Activated T-helper 1 cell treated with anti-CD3 and anti-CD28 coated beads, Interleukin-12 subunit alpha, Interleukin-12 subunit beta, Interleukin-2, Interleukin-4 antibody, amounts not matched to agents 30 ng/mL and 10 ng/mL and 1 ng/mL, durations not matched to agents 14 hours and 24 hours and 36 hours (primary cell): ENCODE results near the gene TMEM236. TPM values are rescaled to one million over a fixed set of nuclear protein-coding genes. Genes with fewer than 3 reads are reported as not detected.

ENCODE experiments used
- DNase-seq: peaks from one replicate; pipeline ENCODE4 v3.0.0; 2021; ENCODE audit warnings: low spot score
- H3K27ac Mint-ChIP-seq: one replicate; pipeline ENCODE4 v1.8.0; 2021; ENCODE audit warnings: mild to moderate bottlenecking, mixed read lengths
- H3K27me3 Mint-ChIP-seq: one replicate; pipeline ENCODE4 v1.8.0; 2022; ENCODE audit warnings: mild to moderate bottlenecking, moderate library complexity, mixed read lengths; ENCODE audit not compliant: insufficient read depth
- H3K36me3 Mint-ChIP-seq: one replicate; pipeline ENCODE4 v1.8.0; 2021; ENCODE audit warnings: low read depth, mixed read lengths
- H3K4me1 Mint-ChIP-seq: one replicate; pipeline ENCODE4 v1.8.0; 2021; ENCODE audit warnings: low read depth, mixed read lengths
- H3K4me3 Mint-ChIP-seq: one replicate; pipeline ENCODE4 v1.8.0; 2021; ENCODE audit warnings: mild to moderate bottlenecking, moderate library complexity, mixed read lengths
- H3K9me3 Mint-ChIP-seq: one replicate; pipeline ENCODE4 v1.8.0; 2021; ENCODE audit warnings: mixed read lengths
- intact Hi-C: fragments of 100-400 bp; cut with micrococcal nuclease; formaldehyde crosslinking; loops from one replicate; pipeline ENCODE4 v1.15.1; 2024
- total RNA-seq: library from RNA; stranded (reverse); gene quantifications from 2 replicates; pipeline ENCODE4 v1.2.3, GENCODE V29; 2022

The TMEM236 gene
- total RNA-seq, 1 donor from 2014 or later: not detected

DNA sequence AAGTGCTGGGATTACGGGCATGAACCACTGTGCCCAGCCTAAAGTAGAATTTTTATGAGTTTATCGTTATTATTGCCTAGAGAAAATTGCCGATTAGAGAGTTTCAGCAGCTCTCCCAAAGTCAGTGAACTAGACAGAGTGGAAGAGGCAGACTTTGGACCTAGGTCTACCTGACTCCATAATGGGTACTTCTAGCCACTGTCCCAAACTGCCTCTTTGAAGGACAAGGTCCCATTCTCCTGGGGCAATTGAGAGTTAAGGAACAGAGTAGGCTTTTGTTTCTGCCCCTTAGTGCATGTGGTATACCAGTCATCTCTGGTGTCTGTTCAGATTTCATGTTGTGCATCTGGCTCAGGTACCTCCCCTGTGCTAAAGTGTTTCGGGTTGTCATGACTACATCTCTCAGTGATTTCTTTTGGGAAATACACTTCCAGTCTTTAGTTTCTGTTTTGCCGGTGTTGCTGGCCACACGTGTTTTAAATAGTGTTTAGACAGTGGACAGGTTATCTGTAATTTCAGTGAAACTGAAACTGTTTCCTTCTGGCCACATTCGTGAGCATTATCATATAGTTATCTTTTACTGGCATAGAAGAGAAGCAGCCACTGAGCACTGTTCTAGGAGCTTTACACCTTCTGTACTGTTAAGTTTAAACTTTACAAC, 4.7 kb downstream of the TMEM236 start:
- Mint-ChIP-seq H3K36me3 (no peaks in the 10 kb centered on the region), H3K27me3 (no peaks in the 10 kb centered on the region), H3K27ac (no peak overlapping the region), H3K9me3 (no peaks in the 10 kb centered on the region), H3K4me3 (no peak overlapping the region), H3K4me1 (peaks cover 6% of the 10 kb centered on the region)
- DNase-seq: no peak
- intact Hi-C loops: no loop called here

- Mint-ChIP-seq H3K36me3 (no peaks in the 10 kb centered on the region), H3K4me1 (peaks cover 6% of the 10 kb centered on the region), H3K27me3 (no peaks in the 10 kb centered on the region), H3K9me3 (no peaks in the 10 kb centered on the region), H3K27ac (no peak overlapping the region), H3K4me3 (no peak overlapping the region)
- no peak for DNase-seq
- intact Hi-C loops: no loop called here
These were observed 6.2 kb downstream of the TMEM236 start for GRCh38 chr10:17758200-17758599.

- Mint-ChIP-seq H3K27me3 (no peaks in the 10 kb centered on the region), H3K9me3 (no peaks in the 10 kb centered on the region), H3K36me3 (no peaks in the 10 kb centered on the region), H3K4me3 (no peak overlapping the region), H3K27ac (no peak overlapping the region), H3K4me1 (peaks cover 6% of the 10 kb centered on the region)
- intact Hi-C loops: no loop called here
- no peak for DNase-seq
These were observed 6.9 kb downstream of the TMEM236 start for GRCh38 chr10:17758896-17759295.

DNA sequence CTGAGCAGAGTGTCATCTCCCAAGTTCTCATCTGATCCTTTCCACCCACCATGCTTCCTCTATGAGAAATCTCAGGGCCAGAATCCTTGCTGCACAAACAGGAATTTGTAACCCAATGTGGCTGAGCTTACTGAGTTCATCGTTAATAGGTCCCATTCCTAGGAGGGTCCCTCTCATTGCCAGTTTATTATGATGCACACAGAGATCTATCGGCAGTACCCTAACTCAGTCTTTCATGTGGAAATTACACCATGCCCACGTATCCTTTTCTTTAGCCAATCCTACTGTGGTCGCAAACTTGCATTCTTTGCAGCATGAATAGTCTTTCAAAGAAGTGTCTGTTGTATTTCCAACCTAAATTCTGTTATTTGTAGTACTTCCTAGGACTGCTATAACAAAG, 12.1 kb downstream of the TMEM236 start:
- H3K27me3 Mint-ChIP-seq: peaks cover 2% of the 10 kb centered on the region
- H3K9me3 Mint-ChIP-seq: no peaks in the 10 kb centered on the region
- no peak overlapping the region for H3K4me3 Mint-ChIP-seq
- no peaks in the 10 kb centered on the region for H3K4me1 Mint-ChIP-seq
- H3K36me3 Mint-ChIP-seq: no peaks in the 10 kb centered on the region
- intact Hi-C loops: no loop called here
- DNase-seq: no peak
- no peak overlapping the region for H3K27ac Mint-ChIP-seq

DNA sequence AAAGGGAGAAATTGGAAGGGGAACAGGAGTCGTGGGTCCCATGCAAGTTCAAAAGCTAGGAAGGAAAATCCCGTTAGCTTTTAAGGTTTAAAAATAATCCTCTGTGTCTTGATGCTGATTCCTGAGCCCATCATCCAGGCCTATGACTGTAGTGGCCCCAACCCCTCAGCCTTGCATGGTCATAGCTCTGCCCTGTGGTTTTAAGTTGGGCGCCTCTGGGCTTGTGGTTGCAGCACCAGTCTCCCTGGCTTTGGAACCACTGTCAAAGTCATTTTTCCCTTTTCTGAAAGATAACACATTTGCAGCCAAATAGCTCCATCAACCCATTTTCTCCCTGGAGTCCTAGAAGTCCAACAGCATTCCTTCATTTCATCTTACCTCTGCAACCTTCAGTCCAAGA, 13.6 kb downstream of the TMEM236 start:
- no peak overlapping the region for H3K27ac Mint-ChIP-seq
- H3K4me3 Mint-ChIP-seq: no peak overlapping the region
- no peaks in the 10 kb centered on the region for H3K9me3 Mint-ChIP-seq
- no peaks in the 10 kb centered on the region for H3K36me3 Mint-ChIP-seq
- peaks cover 4% of the 10 kb centered on the region for H3K27me3 Mint-ChIP-seq
- DNase-seq: no peak
- intact Hi-C loops: no loop called here
- no peaks in the 10 kb centered on the region for H3K4me1 Mint-ChIP-seq

- Mint-ChIP-seq H3K36me3 (no peaks in the 10 kb centered on the region), H3K9me3 (no peaks in the 10 kb centered on the region), H3K4me1 (no peaks in the 10 kb centered on the region), H3K4me3 (no peak overlapping the region), H3K27me3 (peaks cover 4% of the 10 kb centered on the region), H3K27ac (no peak overlapping the region)
- no peak for DNase-seq
- intact Hi-C loops: no loop called here
These were observed 14.7 kb downstream of the TMEM236 start for GRCh38 chr10:17766731-17767130.

- intact Hi-C loops: no loop called here
- no peak overlapping the region for H3K27ac Mint-ChIP-seq
- no peak overlapping the region for H3K4me3 Mint-ChIP-seq
- no peaks in the 10 kb centered on the region for H3K4me1 Mint-ChIP-seq
- DNase-seq: no peak
- no peaks in the 10 kb centered on the region for H3K9me3 Mint-ChIP-seq
- H3K27me3 Mint-ChIP-seq: peaks cover 4% of the 10 kb centered on the region
- H3K36me3 Mint-ChIP-seq: no peaks in the 10 kb centered on the region
These were observed 16.5 kb downstream of the TMEM236 start for GRCh38 chr10:17768496-17768895.

DNA sequence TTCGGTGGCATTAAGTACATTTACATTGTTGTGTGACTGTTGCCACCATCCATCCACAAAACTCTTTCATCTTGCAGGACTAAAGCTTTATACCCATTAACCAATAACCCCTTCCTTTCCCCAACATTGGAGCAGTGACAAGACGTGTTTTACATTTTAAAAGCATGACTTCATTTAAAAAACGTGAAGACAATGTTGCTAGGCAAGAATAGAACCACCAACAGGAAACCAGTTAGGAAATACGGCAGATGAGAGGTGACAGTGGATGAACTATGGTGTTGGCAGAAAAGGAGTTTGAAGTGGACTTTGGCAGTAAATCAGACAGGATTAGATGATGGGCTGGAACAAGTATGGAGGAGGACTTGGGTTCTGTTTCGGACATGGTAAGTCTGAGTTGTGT, 17.0 kb downstream of the TMEM236 start:
- Mint-ChIP-seq H3K9me3 (no peaks in the 10 kb centered on the region), H3K27ac (no peak overlapping the region), H3K27me3 (peaks cover 4% of the 10 kb centered on the region), H3K4me3 (no peak overlapping the region), H3K36me3 (no peaks in the 10 kb centered on the region), H3K4me1 (no peaks in the 10 kb centered on the region)
- intact Hi-C loops: no loop called here
- no peak for DNase-seq

DNA sequence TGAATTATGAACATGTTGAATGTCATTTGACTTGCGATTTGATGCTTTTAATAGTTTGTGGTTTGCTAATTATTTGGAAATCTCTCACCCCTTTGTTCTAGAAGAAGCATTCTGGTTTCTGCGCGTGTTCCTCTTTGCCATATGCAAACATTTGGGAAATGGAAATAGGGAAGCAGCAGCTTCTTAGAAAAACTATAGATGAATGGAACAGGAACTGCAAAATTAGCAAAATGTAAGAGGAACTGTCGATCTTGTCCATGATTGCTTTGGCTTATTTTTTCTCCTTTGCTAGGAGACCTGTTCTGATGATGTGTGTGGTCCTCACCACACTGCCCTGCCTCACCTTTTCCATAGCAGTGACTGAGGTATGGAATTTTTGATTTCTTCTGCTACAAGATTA, 19.0 kb downstream of the TMEM236 start:
- no peaks in the 10 kb centered on the region for H3K4me1 Mint-ChIP-seq
- no peak overlapping the region for H3K4me3 Mint-ChIP-seq
- no peaks in the 10 kb centered on the region for H3K36me3 Mint-ChIP-seq
- no peak overlapping the region for H3K27ac Mint-ChIP-seq
- no peaks in the 10 kb centered on the region for H3K9me3 Mint-ChIP-seq
- peaks cover 4% of the 10 kb centered on the region for H3K27me3 Mint-ChIP-seq
- intact Hi-C loops: no loop called here
- no peak for DNase-seq

DNA sequence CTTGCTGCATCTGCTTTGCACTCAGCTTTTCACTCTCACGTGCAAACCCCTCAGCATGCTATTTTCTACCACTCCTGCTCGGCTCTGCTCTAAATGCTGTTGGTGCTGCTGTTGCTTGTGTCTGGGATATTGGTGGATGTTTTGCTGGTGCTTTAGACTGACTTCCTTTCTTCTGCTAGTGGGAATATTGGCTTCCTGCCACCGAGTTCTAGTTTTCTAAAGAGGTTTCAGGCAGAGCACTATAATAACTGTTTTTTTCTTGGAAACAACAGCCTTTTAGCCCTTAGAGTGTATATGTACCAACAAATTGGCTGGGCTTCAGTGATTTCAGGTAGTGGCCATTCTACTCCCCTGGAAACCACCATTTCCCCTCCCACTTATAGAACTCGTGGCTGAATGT, 27.8 kb downstream of the TMEM236 start:
- Mint-ChIP-seq H3K4me1 (no peaks in the 10 kb centered on the region), H3K27ac (no peak overlapping the region), H3K27me3 (peaks cover 2% of the 10 kb centered on the region), H3K9me3 (no peaks in the 10 kb centered on the region), H3K36me3 (no peaks in the 10 kb centered on the region), H3K4me3 (no peak overlapping the region)
- no peak for DNase-seq
- intact Hi-C loops: no loop called here

GRCh38 chr10:17780727-17781126, 28.7 kb downstream of the TMEM236 start:
- H3K4me3 Mint-ChIP-seq: no peak overlapping the region
- H3K27ac Mint-ChIP-seq: no peak overlapping the region
- intact Hi-C loops: no loop called here
- no peaks in the 10 kb centered on the region for H3K36me3 Mint-ChIP-seq
- H3K27me3 Mint-ChIP-seq: peaks cover 3% of the 10 kb centered on the region
- H3K4me1 Mint-ChIP-seq: no peaks in the 10 kb centered on the region
- no peak for DNase-seq
- no peaks in the 10 kb centered on the region for H3K9me3 Mint-ChIP-seq

GRCh38 chr10:17781856-17782255, 29.9 kb downstream of the TMEM236 start:
- Mint-ChIP-seq H3K27me3 (peaks cover 6% of the 10 kb centered on the region), H3K4me1 (no peaks in the 10 kb centered on the region), H3K36me3 (no peaks in the 10 kb centered on the region), H3K4me3 (no peak overlapping the region), H3K27ac (no peak overlapping the region), H3K9me3 (no peaks in the 10 kb centered on the region)
- intact Hi-C loops: no loop called here
- no peak for DNase-seq

- DNase-seq: no peak
- intact Hi-C loops: no loop called here
- H3K27me3 Mint-ChIP-seq: peaks cover 5% of the 10 kb centered on the region
- H3K9me3 Mint-ChIP-seq: no peaks in the 10 kb centered on the region
- no peaks in the 10 kb centered on the region for H3K36me3 Mint-ChIP-seq
- no peak overlapping the region for H3K27ac Mint-ChIP-seq
- no peaks in the 10 kb centered on the region for H3K4me1 Mint-ChIP-seq
- H3K4me3 Mint-ChIP-seq: no peak overlapping the region
These were observed 31.1 kb downstream of the TMEM236 start for GRCh38 chr10:17782921-17783665.
